Chondrocyte (in vitro differentiated cells): Measurements from ENCODE around the gene MTHFD1L. TPM values are rescaled to one million over a fixed set of nuclear protein-coding genes. Genes with fewer than 3 reads are reported as not detected.
A peak's percentile ranks its signal among the peaks of the same experiment; 100 is the strongest.

Experiments used
- DNase-seq: peaks from one replicate; pipeline ENCODE4 v3.0.0; 2021; ENCODE audit warnings: mixed read lengths, low spot score
- H3K27ac Mint-ChIP-seq: one replicate; pipeline ENCODE4 v1.8.0; 2021; ENCODE audit warnings: mild to moderate bottlenecking, moderate library complexity, mixed read lengths; ENCODE audit not compliant: unreplicated experiment
- H3K27me3 Mint-ChIP-seq: 2 replicates; pipeline ENCODE4 v1.8.0; 2021; ENCODE audit warnings: low read depth, mixed read lengths
- H3K36me3 Mint-ChIP-seq: 2 replicates; pipeline ENCODE4 v1.8.0; 2021; ENCODE audit warnings: low read depth, mixed read lengths
- H3K4me1 Mint-ChIP-seq: 2 replicates; pipeline ENCODE4 v1.8.0; 2021; ENCODE audit warnings: low read depth, mild to moderate bottlenecking, mixed read lengths
- H3K4me3 Mint-ChIP-seq: one replicate; pipeline ENCODE4 v1.8.0; 2021; ENCODE audit warnings: mild to moderate bottlenecking, moderate library complexity, mixed read lengths; ENCODE audit not compliant: unreplicated experiment
- H3K9me3 Mint-ChIP-seq: 2 replicates; pipeline ENCODE4 v1.8.0; 2021; ENCODE audit warnings: low read depth, mixed read lengths
- total RNA-seq: library from RNA; stranded (reverse); gene quantifications from 3 replicates; pipeline ENCODE4 v1.2.1, GENCODE V29; 2021
- TF ChIP-seq, protein P1 (sequence below): fragments of 200-600 bp; sonication (generic); IDR thresholded peaks from 2 replicates; pipeline ENCODE4 v1.5.0; 2021; ENCODE audit warnings: antibody characterized with exemption, mild to moderate bottlenecking, moderate library complexity

Gene MTHFD1L
- total RNA-seq, 1 donor from 2014 or later: 93.7 TPM

- peaks cover 10% of the 10 kb centered on the region for H3K4me1 Mint-ChIP-seq
- H3K9me3 Mint-ChIP-seq: no peaks in the 10 kb centered on the region
- TF ChIP-seq, protein P1, sequence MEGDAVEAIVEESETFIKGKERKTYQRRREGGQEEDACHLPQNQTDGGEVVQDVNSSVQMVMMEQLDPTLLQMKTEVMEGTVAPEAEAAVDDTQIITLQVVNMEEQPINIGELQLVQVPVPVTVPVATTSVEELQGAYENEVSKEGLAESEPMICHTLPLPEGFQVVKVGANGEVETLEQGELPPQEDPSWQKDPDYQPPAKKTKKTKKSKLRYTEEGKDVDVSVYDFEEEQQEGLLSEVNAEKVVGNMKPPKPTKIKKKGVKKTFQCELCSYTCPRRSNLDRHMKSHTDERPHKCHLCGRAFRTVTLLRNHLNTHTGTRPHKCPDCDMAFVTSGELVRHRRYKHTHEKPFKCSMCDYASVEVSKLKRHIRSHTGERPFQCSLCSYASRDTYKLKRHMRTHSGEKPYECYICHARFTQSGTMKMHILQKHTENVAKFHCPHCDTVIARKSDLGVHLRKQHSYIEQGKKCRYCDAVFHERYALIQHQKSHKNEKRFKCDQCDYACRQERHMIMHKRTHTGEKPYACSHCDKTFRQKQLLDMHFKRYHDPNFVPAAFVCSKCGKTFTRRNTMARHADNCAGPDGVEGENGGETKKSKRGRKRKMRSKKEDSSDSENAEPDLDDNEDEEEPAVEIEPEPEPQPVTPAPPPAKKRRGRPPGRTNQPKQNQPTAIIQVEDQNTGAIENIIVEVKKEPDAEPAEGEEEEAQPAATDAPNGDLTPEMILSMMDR: no peak
- no peaks in the 10 kb centered on the region for H3K27me3 Mint-ChIP-seq
- H3K36me3 Mint-ChIP-seq: peaks cover 17% of the 10 kb centered on the region
- no peak for DNase-seq
- no peak overlapping the region for H3K27ac Mint-ChIP-seq
- no peak overlapping the region for H3K4me3 Mint-ChIP-seq
Measured at GRCh38 chr6:151054306-151054705, 188.8 kb downstream of the MTHFD1L start.

DNA sequence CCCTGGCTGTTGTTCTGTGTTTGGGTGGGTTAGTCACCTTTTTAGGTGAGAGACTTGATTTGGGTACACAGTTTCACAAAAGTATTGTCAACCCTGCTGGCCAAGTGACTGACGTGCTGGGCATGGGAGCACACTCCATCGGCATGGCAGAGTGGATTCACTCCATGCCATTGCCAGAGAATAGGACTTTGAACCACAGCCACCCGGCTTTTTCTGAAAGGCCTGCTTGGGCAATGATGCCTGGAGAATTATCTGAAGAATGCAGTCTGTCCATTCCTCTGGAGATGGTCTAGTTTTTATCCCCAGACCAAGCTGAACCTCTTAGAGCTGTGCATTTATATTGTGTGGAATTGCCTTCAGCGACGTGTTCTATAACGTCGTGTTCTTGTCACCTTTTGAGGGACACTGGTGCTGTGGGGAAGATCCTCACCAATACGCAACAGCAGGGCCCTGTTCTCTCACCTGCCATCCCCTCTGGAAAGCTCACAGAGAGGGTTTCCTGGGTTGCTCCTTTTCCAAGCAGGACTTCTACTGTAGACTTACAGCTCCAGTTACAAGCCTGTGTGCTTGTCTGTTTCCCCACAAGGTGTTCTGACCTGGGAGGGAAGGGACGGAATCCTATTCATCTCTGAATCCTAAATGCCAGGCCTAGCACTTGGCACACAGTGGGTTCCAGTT lies 190.9 kb downstream of the MTHFD1L start:
- Mint-ChIP-seq H3K27me3 (no peaks in the 10 kb centered on the region), H3K27ac (no peak overlapping the region), H3K4me1 (peaks cover 26% of the 10 kb centered on the region), H3K4me3 (no peak overlapping the region), H3K9me3 (no peaks in the 10 kb centered on the region), H3K36me3 (peaks cover 12% of the 10 kb centered on the region)
- DNase-seq: no peak
- TF ChIP-seq, protein P1: no peak

GRCh38 chr6:151057061-151057460 lies 191.6 kb downstream of the MTHFD1L start:
- no peaks in the 10 kb centered on the region for H3K9me3 Mint-ChIP-seq
- no peak overlapping the region for H3K27ac Mint-ChIP-seq
- peaks cover 26% of the 10 kb centered on the region for H3K4me1 Mint-ChIP-seq
- TF ChIP-seq, protein P1: no peak
- peaks cover 6% of the 10 kb centered on the region for H3K36me3 Mint-ChIP-seq
- DNase-seq: no peak
- no peaks in the 10 kb centered on the region for H3K27me3 Mint-ChIP-seq
- no peak overlapping the region for H3K4me3 Mint-ChIP-seq

DNA sequence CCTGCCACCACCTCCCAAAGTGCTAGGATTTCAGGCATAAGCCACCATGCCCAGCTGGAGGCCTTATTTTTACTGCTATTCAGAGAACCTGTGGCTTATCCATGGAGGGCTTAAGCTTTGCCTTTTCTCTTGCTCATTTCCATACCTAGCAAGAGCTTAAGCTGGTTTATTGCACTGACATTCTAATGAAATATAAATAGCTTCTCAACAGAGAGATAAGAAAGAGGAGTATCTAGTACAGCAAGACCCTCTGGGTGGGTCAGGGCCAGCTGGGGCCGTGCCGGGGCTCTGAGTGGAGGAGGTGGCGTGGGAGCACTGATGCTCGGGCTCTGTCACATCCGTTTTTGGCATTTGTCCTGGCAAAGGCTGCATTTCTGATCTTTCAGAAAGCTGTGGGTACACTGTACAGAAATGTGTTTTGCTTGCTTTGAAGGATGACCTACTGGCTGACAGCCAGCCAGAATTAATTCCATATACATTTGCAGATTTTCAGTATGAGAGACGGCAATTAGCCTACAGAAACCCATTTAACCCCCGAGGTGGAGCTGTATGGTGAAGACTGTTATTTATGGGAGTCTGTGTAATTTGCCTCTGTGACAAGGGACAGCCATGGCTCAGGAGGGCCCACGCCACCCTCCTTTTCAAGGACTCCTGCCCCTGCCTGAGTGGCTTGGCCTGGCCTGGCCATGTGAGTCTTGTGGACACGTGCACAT lies 192.7 kb downstream of the MTHFD1L start:
- Mint-ChIP-seq H3K27me3 (no peaks in the 10 kb centered on the region), H3K27ac (peak overlapping the region; percentile 61), H3K4me1 (peaks cover 30% of the 10 kb centered on the region), H3K9me3 (no peaks in the 10 kb centered on the region), H3K36me3 (peaks cover 6% of the 10 kb centered on the region), H3K4me3 (no peak overlapping the region)
- TF ChIP-seq, protein P1: no peak
- DNase-seq: no peak

GRCh38 chr6:151059612-151060095 lies 194.2 kb downstream of the MTHFD1L start:
- TF ChIP-seq, protein P1: no peak
- H3K9me3 Mint-ChIP-seq: no peaks in the 10 kb centered on the region
- no peak overlapping the region for H3K4me3 Mint-ChIP-seq
- no peaks in the 10 kb centered on the region for H3K27me3 Mint-ChIP-seq
- H3K27ac Mint-ChIP-seq: peak overlapping the region; percentile 42
- H3K36me3 Mint-ChIP-seq: peaks cover 6% of the 10 kb centered on the region
- peaks cover 38% of the 10 kb centered on the region for H3K4me1 Mint-ChIP-seq
- no peak for DNase-seq
